Measurements from ENCODE around the gene CSPG4. TPM values are rescaled to one million over a fixed set of nuclear protein-coding genes. Genes with fewer than 3 reads are reported as not detected.

Gene CSPG4
- total and polyA plus RNA-seq, 9 of the 15 experiments (the other 6 are each of a cell fraction or from before 2014, with no cell fraction given), result under 0.01 to 0.07 (median 0.04) TPM; not detected in 5

DNA sequence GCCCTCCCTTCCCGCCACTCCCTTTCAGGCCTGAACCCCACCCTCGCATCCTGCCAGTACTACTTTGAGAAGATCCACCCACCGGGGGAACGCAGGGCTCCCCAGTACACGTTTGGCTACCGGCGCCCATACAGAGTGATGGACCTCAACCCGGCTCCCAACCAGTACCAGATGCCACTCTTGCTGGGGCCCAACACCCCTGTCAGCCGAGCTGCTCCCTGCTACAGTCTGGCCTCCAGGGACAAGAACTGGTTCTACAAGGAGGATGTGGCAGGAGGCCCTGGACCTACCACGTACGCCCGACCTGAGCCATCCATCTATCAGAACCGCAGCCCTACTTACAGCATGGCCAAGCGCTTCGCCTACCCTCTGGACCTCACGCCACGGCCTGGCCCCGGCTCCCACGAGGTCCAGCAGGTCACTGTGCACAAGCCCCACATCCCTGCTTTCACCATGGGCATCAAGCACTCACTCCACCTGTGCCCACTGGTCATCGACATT lies 14.4 kb upstream of the CSPG4 start (continued):
- TF ChIP-seq, protein P1, sequence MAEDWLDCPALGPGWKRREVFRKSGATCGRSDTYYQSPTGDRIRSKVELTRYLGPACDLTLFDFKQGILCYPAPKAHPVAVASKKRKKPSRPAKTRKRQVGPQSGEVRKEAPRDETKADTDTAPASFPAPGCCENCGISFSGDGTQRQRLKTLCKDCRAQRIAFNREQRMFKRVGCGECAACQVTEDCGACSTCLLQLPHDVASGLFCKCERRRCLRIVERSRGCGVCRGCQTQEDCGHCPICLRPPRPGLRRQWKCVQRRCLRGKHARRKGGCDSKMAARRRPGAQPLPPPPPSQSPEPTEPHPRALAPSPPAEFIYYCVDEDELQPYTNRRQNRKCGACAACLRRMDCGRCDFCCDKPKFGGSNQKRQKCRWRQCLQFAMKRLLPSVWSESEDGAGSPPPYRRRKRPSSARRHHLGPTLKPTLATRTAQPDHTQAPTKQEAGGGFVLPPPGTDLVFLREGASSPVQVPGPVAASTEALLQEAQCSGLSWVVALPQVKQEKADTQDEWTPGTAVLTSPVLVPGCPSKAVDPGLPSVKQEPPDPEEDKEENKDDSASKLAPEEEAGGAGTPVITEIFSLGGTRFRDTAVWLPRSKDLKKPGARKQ (CRISPR knock-in tag; IDR thresholded peaks at IDR 0.05), result no peak
- no peak for TF ChIP-seq ZNF780A (CRISPR knock-in tag; IDR thresholded peaks at IDR 0.05)
- TF ChIP-seq RBBP5 (IDR thresholded peaks at IDR 0.05; ENCODE audit: borderline replicate concordance, insufficient read depth, low read length, poor library complexity, severe bottlenecking), result no peak
- TF ChIP-seq, protein P2, sequence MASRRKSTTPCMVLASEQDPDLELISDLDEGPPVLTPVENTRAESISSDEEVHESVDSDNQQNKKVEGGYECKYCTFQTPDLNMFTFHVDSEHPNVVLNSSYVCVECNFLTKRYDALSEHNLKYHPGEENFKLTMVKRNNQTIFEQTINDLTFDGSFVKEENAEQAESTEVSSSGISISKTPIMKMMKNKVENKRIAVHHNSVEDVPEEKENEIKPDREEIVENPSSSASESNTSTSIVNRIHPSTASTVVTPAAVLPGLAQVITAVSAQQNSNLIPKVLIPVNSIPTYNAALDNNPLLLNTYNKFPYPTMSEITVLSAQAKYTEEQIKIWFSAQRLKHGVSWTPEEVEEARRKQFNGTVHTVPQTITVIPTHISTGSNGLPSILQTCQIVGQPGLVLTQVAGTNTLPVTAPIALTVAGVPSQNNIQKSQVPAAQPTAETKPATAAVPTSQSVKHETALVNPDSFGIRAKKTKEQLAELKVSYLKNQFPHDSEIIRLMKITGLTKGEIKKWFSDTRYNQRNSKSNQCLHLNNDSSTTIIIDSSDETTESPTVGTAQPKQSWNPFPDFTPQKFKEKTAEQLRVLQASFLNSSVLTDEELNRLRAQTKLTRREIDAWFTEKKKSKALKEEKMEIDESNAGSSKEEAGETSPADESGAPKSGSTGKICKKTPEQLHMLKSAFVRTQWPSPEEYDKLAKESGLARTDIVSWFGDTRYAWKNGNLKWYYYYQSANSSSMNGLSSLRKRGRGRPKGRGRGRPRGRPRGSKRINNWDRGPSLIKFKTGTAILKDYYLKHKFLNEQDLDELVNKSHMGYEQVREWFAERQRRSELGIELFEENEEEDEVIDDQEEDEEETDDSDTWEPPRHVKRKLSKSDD (conservative IDR thresholded peaks at IDR 0.05; ENCODE audit: low read length), result no peak
